Ishikawa (cell line): ENCODE measurements around the gene NUP153.
A peak's percentile ranks its signal among the peaks of the same experiment; 100 is the strongest.

Source experiments
- CEBPB ChIP-seq: IDR thresholded peaks from 2 replicates; pipeline ENCODE4 v1.6.1; 2012
- CREB1 ChIP-seq: IDR thresholded peaks from 2 replicates; pipeline ENCODE4 v1.6.1; 2012; ENCODE audit warnings: low read depth
- EGR1 ChIP-seq: IDR thresholded peaks from 2 replicates; pipeline ENCODE4 v1.6.1; 2012
- EP300 ChIP-seq: IDR thresholded peaks from 2 replicates; pipeline ENCODE4 v1.6.1; 2012; ENCODE audit warnings: borderline replicate concordance
- FOXM1 ChIP-seq: IDR thresholded peaks from 2 replicates; pipeline ENCODE4 v1.6.1; 2012; ENCODE audit warnings: low read depth, borderline replicate concordance
- RAD21 ChIP-seq: IDR thresholded peaks from 2 replicates; pipeline ENCODE4 v1.6.1; 2012; ENCODE audit warnings: low read depth
- TAF1 ChIP-seq: IDR thresholded peaks from 2 replicates; pipeline ENCODE4 v1.6.1; 2012; ENCODE audit warnings: low read depth, mild to moderate bottlenecking
- TCF12 ChIP-seq: IDR thresholded peaks from 2 replicates; pipeline ENCODE4 v1.6.1; 2012; ENCODE audit warnings: low read depth
- YY1 ChIP-seq: IDR thresholded peaks from 2 replicates; pipeline ENCODE4 v1.6.1; 2012; ENCODE audit warnings: low read depth
- TF ChIP-seq, protein P1 (sequence below): IDR thresholded peaks from 2 replicates; pipeline ENCODE4 v1.6.1; 2012
- TF ChIP-seq, protein P2 (sequence below): IDR thresholded peaks from 2 replicates; pipeline ENCODE4 v1.6.1; 2012; ENCODE audit warnings: low read depth, mild to moderate bottlenecking
- TF ChIP-seq, protein P3 (sequence below): IDR thresholded peaks from 2 replicates; pipeline ENCODE4 v1.6.1; 2012

DNA sequence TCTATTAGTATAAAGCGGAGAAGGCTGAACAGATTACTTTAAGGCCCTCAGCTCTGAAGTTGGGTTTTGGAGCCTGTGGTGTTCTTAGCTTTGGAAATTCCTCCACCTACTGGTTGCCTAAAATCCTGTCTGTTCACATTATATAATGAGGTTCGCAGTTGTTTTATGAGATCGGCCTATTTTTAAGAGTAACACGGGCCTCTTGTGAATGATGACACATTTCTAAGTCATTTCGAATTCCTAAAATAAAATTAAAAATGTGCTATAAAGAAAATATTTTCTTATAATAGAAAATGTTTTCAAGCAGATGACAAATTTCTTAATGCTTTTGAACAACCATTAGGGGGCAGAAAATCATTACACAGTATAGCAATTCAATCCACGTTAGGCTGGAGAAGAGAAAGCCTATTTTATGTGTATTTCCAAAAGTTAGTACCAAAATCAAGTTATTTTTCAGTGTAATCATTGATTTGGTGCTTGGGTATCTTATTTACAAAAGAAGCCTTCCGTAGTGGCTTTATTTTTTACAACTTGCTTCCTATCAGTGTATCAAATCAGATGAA is 122.4 kb downstream of the NUP153 start:
- TF ChIP-seq, protein P1, sequence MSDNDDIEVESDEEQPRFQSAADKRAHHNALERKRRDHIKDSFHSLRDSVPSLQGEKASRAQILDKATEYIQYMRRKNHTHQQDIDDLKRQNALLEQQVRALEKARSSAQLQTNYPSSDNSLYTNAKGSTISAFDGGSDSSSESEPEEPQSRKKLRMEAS: no peak
- TF ChIP-seq, protein P2, sequence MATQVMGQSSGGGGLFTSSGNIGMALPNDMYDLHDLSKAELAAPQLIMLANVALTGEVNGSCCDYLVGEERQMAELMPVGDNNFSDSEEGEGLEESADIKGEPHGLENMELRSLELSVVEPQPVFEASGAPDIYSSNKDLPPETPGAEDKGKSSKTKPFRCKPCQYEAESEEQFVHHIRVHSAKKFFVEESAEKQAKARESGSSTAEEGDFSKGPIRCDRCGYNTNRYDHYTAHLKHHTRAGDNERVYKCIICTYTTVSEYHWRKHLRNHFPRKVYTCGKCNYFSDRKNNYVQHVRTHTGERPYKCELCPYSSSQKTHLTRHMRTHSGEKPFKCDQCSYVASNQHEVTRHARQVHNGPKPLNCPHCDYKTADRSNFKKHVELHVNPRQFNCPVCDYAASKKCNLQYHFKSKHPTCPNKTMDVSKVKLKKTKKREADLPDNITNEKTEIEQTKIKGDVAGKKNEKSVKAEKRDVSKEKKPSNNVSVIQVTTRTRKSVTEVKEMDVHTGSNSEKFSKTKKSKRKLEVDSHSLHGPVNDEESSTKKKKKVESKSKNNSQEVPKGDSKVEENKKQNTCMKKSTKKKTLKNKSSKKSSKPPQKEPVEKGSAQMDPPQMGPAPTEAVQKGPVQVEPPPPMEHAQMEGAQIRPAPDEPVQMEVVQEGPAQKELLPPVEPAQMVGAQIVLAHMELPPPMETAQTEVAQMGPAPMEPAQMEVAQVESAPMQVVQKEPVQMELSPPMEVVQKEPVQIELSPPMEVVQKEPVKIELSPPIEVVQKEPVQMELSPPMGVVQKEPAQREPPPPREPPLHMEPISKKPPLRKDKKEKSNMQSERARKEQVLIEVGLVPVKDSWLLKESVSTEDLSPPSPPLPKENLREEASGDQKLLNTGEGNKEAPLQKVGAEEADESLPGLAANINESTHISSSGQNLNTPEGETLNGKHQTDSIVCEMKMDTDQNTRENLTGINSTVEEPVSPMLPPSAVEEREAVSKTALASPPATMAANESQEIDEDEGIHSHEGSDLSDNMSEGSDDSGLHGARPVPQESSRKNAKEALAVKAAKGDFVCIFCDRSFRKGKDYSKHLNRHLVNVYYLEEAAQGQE: no peak
- TF ChIP-seq RAD21 (peak; percentile 88), TCF12 (no peak), EGR1 (no peak), TAF1 (no peak), FOXM1 (no peak), EP300 (no peak), CEBPB (no peak), CREB1 (no peak), YY1 (no peak)
- TF ChIP-seq, protein P3, sequence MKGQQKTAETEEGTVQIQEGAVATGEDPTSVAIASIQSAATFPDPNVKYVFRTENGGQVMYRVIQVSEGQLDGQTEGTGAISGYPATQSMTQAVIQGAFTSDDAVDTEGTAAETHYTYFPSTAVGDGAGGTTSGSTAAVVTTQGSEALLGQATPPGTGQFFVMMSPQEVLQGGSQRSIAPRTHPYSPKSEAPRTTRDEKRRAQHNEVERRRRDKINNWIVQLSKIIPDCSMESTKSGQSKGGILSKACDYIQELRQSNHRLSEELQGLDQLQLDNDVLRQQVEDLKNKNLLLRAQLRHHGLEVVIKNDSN: no peak
